Colon (tissue), 2 donors: Measurements from ENCODE around the gene CDC42EP4.
"Not testable (repeated sequence)": the region's sequence is repeated elsewhere in the genome, so short reads cannot be mapped to it uniquely, and the experiment has no call there.

Experiments
- FAIRE-seq: peaks from 2 replicates; lab custom pipeline; 2012; peaks lifted over from hg19 to GRCh38; lab: Jason Lieb, UNC
- donor health status: control.
- donor health status: control.

The CDC42EP4 gene

GRCh38 chr17:73320601-73321264 is 8.9 kb upstream of the CDC42EP4 start:
- FAIRE-seq, result no peak

GRCh38 chr17:73319766-73320165 is 8.0 kb upstream of the CDC42EP4 start:
- FAIRE-seq, result no peak

- no peak for FAIRE-seq
Observed at GRCh38 chr17:73318836-73319235, 7.0 kb upstream of the CDC42EP4 start.

GRCh38 chr17:73318427-73318813 is 6.6 kb upstream of the CDC42EP4 start:
- no peak for FAIRE-seq

- no peak for FAIRE-seq
Observed at GRCh38 chr17:73317513-73318426, 6.0 kb upstream of the CDC42EP4 start.

- no peak for FAIRE-seq
Observed at GRCh38 chr17:73316919-73317505, 5.2 kb upstream of the CDC42EP4 start.

- no peak for FAIRE-seq
Observed at GRCh38 chr17:73315471-73315870, 3.7 kb upstream of the CDC42EP4 start.

GRCh38 chr17:73313526-73314127 is 1.8 kb upstream of the CDC42EP4 start:
- no peak for FAIRE-seq

- FAIRE-seq, result not testable (repeated sequence)
Observed at GRCh38 chr17:73312887-73313286, 1.1 kb upstream of the CDC42EP4 start.

GRCh38 chr17:73311428-73311780 is 397 bp downstream of the CDC42EP4 start:
- FAIRE-seq, result no peak

GRCh38 chr17:73309727-73310596 is 1.8 kb downstream of the CDC42EP4 start:
- FAIRE-seq, result no peak

- not testable (repeated sequence) for FAIRE-seq
Observed at GRCh38 chr17:73308959-73309358, 2.8 kb downstream of the CDC42EP4 start.

- FAIRE-seq, result no peak
Observed at GRCh38 chr17:73308017-73308823, 3.6 kb downstream of the CDC42EP4 start.

- no peak for FAIRE-seq
Observed at GRCh38 chr17:73307130-73307529, 4.7 kb downstream of the CDC42EP4 start.

GRCh38 chr17:73305845-73306836 is 5.7 kb downstream of the CDC42EP4 start:
- FAIRE-seq, result no peak

GRCh38 chr17:73304971-73305812 is 6.6 kb downstream of the CDC42EP4 start:
- no peak for FAIRE-seq

- FAIRE-seq, result no peak
Observed at GRCh38 chr17:73304438-73304837, 7.4 kb downstream of the CDC42EP4 start.

- no peak for FAIRE-seq
Observed at GRCh38 chr17:73302189-73302588, 9.6 kb downstream of the CDC42EP4 start.

- no peak for FAIRE-seq
Observed at GRCh38 chr17:73301369-73301768, 10.4 kb downstream of the CDC42EP4 start.
